ENCODE results near the gene RFXANK.

Gene RFXANK

GRCh38 chr19:19232261-19232721, 40.2 kb downstream of the RFXANK start:
- peak; percentile 32 for DNase-seq (ENCODE audit: low spot score)

GRCh38 chr19:19234220-19234816, 42.3 kb downstream of the RFXANK start:
- no peak for DNase-seq (ENCODE audit: low spot score)

DNA sequence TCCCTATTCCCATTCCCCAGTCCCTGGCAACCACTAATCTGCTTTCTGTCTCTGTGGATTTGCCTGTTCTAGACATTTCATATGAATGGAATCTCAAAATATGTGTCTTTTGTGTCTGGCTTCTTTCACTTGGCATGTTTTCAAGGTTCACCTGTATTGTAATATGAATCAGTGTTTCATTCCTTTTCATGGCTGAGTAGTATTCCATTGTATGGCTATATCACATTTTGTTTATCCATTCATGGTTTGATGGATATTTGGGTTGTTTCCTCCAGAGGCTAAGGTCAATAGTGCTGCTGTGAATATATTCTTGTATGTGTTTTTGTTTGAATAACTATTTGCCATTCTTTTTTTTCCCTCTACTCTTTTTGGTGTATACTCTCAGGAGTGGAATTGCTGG, 44.1 kb downstream of the RFXANK start:
- no peak for DNase-seq (ENCODE audit: low spot score)

- no peak for DNase-seq (ENCODE audit: low spot score)
Observed at GRCh38 chr19:19238126-19238894, 46.3 kb downstream of the RFXANK start.

DNA sequence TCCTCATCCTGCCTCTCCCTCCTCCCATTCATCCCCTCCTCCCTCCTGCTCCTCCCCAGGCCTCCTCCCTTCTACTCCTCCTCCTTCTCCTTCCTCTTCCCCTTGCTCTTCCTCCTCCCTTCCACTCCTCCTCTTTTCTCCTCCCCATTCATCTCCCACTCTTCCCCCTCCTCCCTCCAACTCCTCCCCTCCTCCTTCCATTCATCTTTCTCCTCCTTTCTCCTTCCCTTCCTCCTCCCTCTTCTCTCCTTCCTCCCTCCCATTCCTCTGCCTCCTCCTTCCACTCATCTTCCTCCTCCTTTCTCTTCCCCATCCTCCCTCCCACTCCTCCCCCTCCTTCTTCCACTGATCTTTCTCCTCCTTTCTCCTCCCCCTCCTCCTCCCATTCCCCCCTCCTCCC, 47.6 kb downstream of the RFXANK start:
- DNase-seq (ENCODE audit: low spot score), result no peak

- DNase-seq (ENCODE audit: low spot score), result no peak
Observed at GRCh38 chr19:19240476-19240875, 48.4 kb downstream of the RFXANK start.

- no peak for DNase-seq (ENCODE audit: low spot score)
Observed at GRCh38 chr19:19250196-19250801, 58.2 kb downstream of the RFXANK start.

Measured in Ammon's horn (tissue), 1 donor.